NCI-H2196 (cell line): ENCODE results near the gene SMG5.
"Not testable (repeated sequence)": the region's sequence is repeated elsewhere in the genome, so short reads cannot be mapped to it uniquely, and the experiment has no call there.

Experiments used
- DNase-seq: peaks from one replicate; lab custom pipeline; 2025; ENCODE audit not compliant: unreplicated experiment; lab: John Stamatoyannopoulos, UW

The SMG5 gene

DNA sequence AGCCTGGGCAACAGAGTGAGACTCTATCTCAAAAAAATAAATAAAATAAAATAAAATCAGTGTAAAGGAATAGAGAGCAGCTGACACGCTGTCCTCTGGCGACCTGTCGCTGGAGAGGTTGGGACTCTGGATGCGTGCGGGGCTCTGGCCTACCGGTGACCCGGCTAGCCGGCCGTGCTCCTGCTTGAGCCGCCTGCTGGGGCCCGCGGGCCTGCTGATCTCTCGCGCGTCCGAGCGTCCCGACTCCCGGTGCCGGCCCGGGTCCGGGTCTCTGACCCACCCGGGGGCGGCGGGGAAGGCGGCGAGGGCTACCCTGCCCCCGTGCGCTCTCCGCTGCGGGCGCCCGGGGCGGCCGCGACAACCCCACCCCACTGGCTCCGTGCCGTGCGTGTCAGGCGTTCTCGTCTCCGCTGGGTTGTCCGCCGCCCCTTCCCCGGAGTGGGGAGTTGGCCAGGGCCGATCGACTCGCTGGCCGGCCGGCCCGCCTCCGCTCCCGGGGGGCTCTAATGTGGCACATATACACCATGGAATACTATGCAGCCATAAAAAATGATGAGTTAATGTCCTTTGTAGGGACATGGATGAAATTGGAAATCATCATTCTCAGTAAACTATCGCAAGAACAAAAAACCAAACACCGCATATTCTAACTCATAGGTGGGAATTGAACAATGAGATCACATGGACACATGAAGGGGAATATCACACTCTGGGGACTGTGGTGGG, 66.1 kb downstream of the SMG5 start:
- DNase-seq = not testable (repeated sequence)

DNA sequence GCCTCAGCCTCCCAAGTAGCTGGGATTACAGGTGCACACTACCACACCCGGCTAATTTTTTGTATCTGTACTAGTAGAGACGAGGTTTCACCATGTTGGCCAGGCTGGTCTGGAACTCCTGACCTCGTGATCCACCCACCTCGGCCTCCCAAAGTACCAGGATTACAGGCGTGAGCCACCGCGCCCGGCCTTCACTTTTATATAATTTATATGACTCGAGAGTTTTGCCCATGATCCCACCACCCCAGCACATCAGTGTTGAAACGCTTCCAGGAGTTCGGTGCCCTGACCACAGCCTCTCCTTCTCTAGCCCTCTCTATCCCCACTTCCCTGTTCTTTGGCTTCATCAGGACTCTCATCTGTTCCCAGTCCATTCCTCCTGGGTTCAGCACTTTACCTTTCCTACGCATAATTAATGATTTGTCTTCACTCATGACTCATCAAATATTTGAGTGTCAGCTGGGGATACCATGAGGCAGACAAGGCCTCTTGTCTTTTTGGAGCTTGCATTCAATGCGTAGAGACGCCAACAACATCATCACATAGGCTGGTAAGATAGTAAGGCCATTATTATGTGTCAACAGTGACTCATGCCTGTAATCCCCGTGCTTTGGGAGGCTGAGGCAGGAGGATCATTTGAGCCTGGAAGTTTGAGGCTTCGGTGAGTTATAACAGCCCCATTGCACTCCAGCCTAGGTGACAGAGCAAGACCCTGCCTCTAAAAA, 68.4 kb downstream of the SMG5 start:
- peak; percentile 21 for DNase-seq

GRCh38 chr1:156213644-156213966, 69.0 kb downstream of the SMG5 start:
- no peak for DNase-seq

DNA sequence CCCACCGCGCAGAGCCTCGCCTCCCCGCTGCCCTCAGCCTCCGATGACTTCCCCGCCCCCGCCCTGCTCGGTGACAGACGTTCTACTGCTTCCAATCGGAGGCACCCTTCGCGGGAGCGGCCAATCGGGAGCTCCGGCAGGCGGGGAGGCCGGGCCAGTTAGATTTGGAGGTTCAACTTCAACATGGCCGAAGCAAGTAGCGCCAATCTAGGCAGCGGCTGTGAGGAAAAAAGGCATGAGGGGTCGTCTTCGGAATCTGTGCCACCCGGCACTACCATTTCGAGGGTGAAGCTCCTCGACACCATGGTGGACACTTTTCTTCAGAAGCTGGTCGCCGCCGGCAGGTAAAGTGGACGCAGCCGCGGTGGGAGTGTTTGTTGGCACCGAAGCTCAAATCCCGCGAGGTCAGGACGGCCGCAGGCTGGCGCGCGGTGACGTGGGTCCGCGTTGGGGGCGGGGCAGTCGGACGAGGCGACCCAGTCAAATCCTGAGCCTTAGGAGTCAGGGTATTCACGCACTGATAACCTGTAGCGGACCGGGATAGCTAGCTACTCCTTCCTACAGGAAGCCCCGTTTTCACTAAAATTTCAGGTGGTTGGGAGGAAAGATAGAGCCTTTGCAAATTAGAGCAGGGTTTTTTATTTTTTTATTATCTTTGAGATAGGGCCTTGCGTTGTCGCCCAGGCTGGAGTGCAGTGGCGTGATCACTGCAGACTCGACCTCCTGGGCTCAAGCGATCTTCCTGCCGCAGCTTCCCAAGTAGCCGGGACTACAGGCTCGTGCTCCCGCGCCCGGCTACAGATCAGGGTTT, 69.6 kb downstream of the SMG5 start, which contains the start of gene PMF1:
TSS of gene PMF1 (plus strand) at position 175 of the 811 bp plus-strand sequence. CDS start at position 184, 9 bp downstream.
- peak; percentile 96 for DNase-seq

DNA sequence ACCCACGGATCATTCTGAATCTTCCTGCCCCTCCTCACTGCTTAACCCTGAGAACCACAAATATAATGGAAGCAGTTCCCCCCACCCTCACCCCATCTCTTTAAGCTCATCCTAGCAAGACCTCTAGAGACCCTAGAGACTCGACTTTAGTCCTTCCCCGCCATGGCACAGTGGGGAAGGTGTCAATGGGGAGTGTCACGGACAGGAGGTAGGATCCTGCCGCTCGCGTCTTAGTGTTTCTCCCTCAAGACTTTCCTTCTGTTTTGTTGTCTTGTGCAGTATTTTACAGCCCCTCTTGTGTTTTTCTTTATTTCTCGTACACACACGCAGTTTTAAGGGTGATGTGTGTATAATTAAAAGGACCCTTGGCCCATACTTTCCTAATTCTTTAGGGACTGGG, 70.5 kb downstream of the SMG5 start:
- no peak for DNase-seq

DNA sequence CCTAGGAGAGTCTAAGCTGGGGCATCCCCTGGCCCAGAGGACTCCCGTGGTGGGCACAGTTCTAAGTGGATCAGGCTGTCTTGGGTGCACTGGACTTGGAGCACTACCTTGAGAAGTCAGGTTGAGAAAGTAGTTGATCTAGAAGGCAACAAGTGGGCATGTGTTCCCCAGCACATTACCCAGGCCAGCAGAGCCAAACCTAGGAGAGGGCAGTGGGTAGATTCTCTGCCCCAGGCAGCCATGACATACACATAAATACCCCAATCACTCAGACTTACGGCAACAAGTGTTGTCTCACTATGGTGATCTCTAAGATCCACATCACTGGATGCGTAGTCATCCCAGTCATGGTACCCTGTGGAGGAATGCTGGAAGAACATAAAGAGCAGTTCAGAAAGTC, 71.4 kb downstream of the SMG5 start:
- no peak for DNase-seq

- no peak for DNase-seq
Measured at GRCh38 chr1:156204686-156205085, 77.9 kb downstream of the SMG5 start.

GRCh38 chr1:156203331-156203730, 79.3 kb downstream of the SMG5 start:
- no peak for DNase-seq

- no peak for DNase-seq
Measured at GRCh38 chr1:156200044-156200443, 82.6 kb downstream of the SMG5 start.
